CD4-positive, alpha-beta T cell (primary cell): ENCODE measurements around the gene TRRAP. TPM values are rescaled to one million over a fixed set of nuclear protein-coding genes. Genes with fewer than 3 reads are reported as not detected.

Source experiments
- ATAC-seq: fragments of 200-7000 bp; cut with Tn5 transposase; one replicate; pipeline ENCODE4 v1.10.0; 2022; ENCODE audit warnings: mild to moderate bottlenecking; ENCODE audit not compliant: poor library complexity
- CTCF ChIA-PET: fragments of 350-600 bp; sonication (Branson Sonifier 250); formaldehyde crosslinking; loops from one replicate; lab custom pipeline; 2021; ENCODE audit warnings: antibody characterized with exemption, inconsistent platforms; lab: Charles Lee
- POLR2A ChIA-PET: fragments of 350-600 bp; sonication (Branson Sonifier 250); formaldehyde crosslinking; loops from one replicate; lab custom pipeline; 2021; ENCODE audit warnings: antibody characterized with exemption, inconsistent platforms; lab: Charles Lee
- DNase-seq, 14 experiments: peaks; one replicate each; pipeline ENCODE4 v3.0.0-alpha.2; 2013 to 2020; ENCODE audit warnings: mixed read lengths in 2 of 14
- H3K27ac ChIP-seq, 2 donors: one replicate each; pipeline versions ENCODE4 v1.5.1 to v1.7.0; 2013; ENCODE audit warnings: low read length in 2 of 2, low read depth in 1 of 2, mild to moderate bottlenecking in 1 of 2
- H3K27me3 ChIP-seq, 2 experiments: 1 replicate in 1 of 2; 2 replicates in 1 of 2; pipeline versions ENCODE4 v1.6.1 to v1.7.0; 2013; ENCODE audit warnings: low read length in 2 of 2, control low read depth in 1 of 2, mild to moderate bottlenecking in 1 of 2, moderate library complexity in 1 of 2; ENCODE audit not compliant: insufficient read depth in 2 of 2, control insufficient read depth in 1 of 2
- H3K36me3 ChIP-seq: one replicate; pipeline ENCODE4 v1.6.1; 2013; ENCODE audit warnings: low read length, control low read depth; ENCODE audit not compliant: insufficient read depth
- H3K4me1 ChIP-seq: one replicate; pipeline ENCODE4 v1.6.1; 2013; ENCODE audit warnings: low read length, control low read depth; ENCODE audit not compliant: insufficient read depth
- H3K4me3 ChIP-seq: one replicate; pipeline ENCODE4 v1.5.1; 2013; ENCODE audit warnings: mild to moderate bottlenecking, low read length, moderate library complexity
- H3K9me3 ChIP-seq, 2 experiments: 1 replicate in 1 of 2; 2 replicates in 1 of 2; pipeline versions ENCODE4 v1.6.1 to v1.7.0; 2013; ENCODE audit warnings: low read length in 2 of 2, mild to moderate bottlenecking in 2 of 2, control low read depth in 1 of 2, moderate library complexity in 1 of 2; ENCODE audit not compliant: control insufficient read depth in 1 of 2, insufficient read depth in 1 of 2
- H3K27ac Mint-ChIP-seq: one replicate; pipeline ENCODE4 v1.8.0; 2020; ENCODE audit warnings: mixed read lengths
- H3K27me3 Mint-ChIP-seq: one replicate; pipeline ENCODE4 v1.8.0; 2021; ENCODE audit warnings: mixed read lengths
- H3K36me3 Mint-ChIP-seq: one replicate; pipeline ENCODE4 v1.8.0; 2021; ENCODE audit warnings: low read depth, mixed read lengths
- H3K4me1 Mint-ChIP-seq: one replicate; pipeline ENCODE4 v1.8.0; 2021; ENCODE audit warnings: low read depth, mixed read lengths
- H3K4me3 Mint-ChIP-seq: one replicate; pipeline ENCODE4 v1.8.0; 2020; ENCODE audit warnings: mild to moderate bottlenecking, mixed read lengths
- H3K9me3 Mint-ChIP-seq: one replicate; pipeline ENCODE4 v1.8.0; 2020; ENCODE audit warnings: mixed read lengths
- CTCF ChIP-seq: fragments of 200-600 bp; IDR thresholded peaks from one replicate; pipeline ENCODE4 v1.8.0; 2022; ENCODE audit warnings: antibody characterized with exemption, mild to moderate bottlenecking
- intact Hi-C, 2 experiments: fragments of 100-400 bp; cut with DNase I in 1 of 2; cut with micrococcal nuclease in 1 of 2; formaldehyde crosslinking; loops; one replicate each; pipeline versions ENCODE4 v1.15.1 to v1.9.0; 2023 to 2025; cut with DNase I, micrococcal nuclease
- total RNA-seq, 174 experiments: library from RNA in 2 of 174; stranded (reverse) in 2 of 174; gene quantifications; one replicate each; pipeline ENCODE4 v1.2.3 and lab custom pipeline; 2021 to 2026

TRRAP gene
- total RNA-seq, 2 experiments from 2014 or later, result 47.9 to 48.3 TPM

- Histone ChIP-seq H3K4me1 (no peaks in the 10 kb centered on the region), H3K4me3 (no peak overlapping the region), H3K36me3 (peaks cover 97% of the 10 kb centered on the region), H3K9me3 (no peaks in the 10 kb centered on the region), H3K27me3 (no peaks in the 10 kb centered on the region), H3K27ac (no peak overlapping the region)
- peaks cover 92% of the 10 kb centered on the region for H3K36me3 Mint-ChIP-seq
- no peaks in the 10 kb centered on the region for H3K9me3 Mint-ChIP-seq
- POLR2A ChIA-PET, result interaction anchor here (0.6 kb wide), 1 partner anchor 29 kb away, joined by 3 read pairs; no protein-coding TSS in a partner anchor
- H3K4me3 Mint-ChIP-seq, result no peak overlapping the region
- intact Hi-C loops, result no loop called here
- H3K27me3 Mint-ChIP-seq, result no peaks in the 10 kb centered on the region
- CTCF ChIA-PET, result no interaction called here
- TF ChIP-seq CTCF, result no peak
- DNase-seq (no peak), ATAC-seq (no peak)
- H3K27ac Mint-ChIP-seq, result no peak overlapping the region
- H3K4me1 Mint-ChIP-seq, result peaks cover 14% of the 10 kb centered on the region
These were observed 113.7 kb downstream of the TRRAP start for GRCh38 chr7:98992076-98992475.

GRCh38 chr7:98993024-98993897 is 114.9 kb downstream of the TRRAP start:
- H3K4me1 ChIP-seq, result no peaks in the 10 kb centered on the region
- POLR2A ChIA-PET, result interaction anchor here (0.6 kb wide), 1 partner anchor 14 kb away, joined by 3 read pairs; no protein-coding TSS in a partner anchor

More at GRCh38 chr7:98993024-98993897, 114.9 kb downstream of the TRRAP start:
- Mint-ChIP-seq H3K9me3 (no peaks in the 10 kb centered on the region), H3K36me3 (peaks cover 89% of the 10 kb centered on the region), H3K4me3 (no peak overlapping the region), H3K27ac (no peak overlapping the region), H3K4me1 (peaks cover 5% of the 10 kb centered on the region), H3K27me3 (no peaks in the 10 kb centered on the region)
- TF ChIP-seq CTCF, result no peak
- no peaks in the 10 kb centered on the region for H3K27me3 ChIP-seq
- ATAC-seq (no peak), DNase-seq (no peak)
- no peak overlapping the region for H3K4me3 ChIP-seq
- H3K9me3 ChIP-seq, result no peaks in the 10 kb centered on the region
- peaks cover 95% of the 10 kb centered on the region for H3K36me3 ChIP-seq
- H3K27ac ChIP-seq, result no peak overlapping the region
- CTCF ChIA-PET, result no interaction called here
- intact Hi-C loops, result no loop called here
